MM.1S (cell line): Measurements from ENCODE around the gene MARCKS.

Source experiments
- DNase-seq: peaks from one replicate; pipeline ENCODE4 v3.0.0-alpha.2; 2015
- H2AFZ ChIP-seq: fragments of 300-600 bp; sonication (generic); 2 replicates; pipeline ENCODE4 v1.6.0; 2016; ENCODE audit warnings: antibody characterized with exemption, low read length
- H3F3A ChIP-seq: fragments of 300-600 bp; sonication (generic); 2 replicates; pipeline ENCODE4 v1.6.1; 2016; ENCODE audit warnings: mild to moderate bottlenecking, antibody characterized with exemption, low read length, moderate library complexity, mixed read lengths; ENCODE audit not compliant: insufficient read depth
- H3K27ac ChIP-seq: fragments of 300-600 bp; sonication (generic); 2 replicates; pipeline ENCODE4 v1.5.1; 2016; ENCODE audit warnings: mild to moderate bottlenecking, low read length
- H3K27me3 ChIP-seq: fragments of 300-600 bp; sonication (generic); replicated peaks from 2 replicates; pipeline ENCODE4 v1.6.0; 2016; ENCODE audit warnings: low read length; ENCODE audit not compliant: insufficient read depth
- H3K36me3 ChIP-seq: fragments of 300-600 bp; sonication (generic); replicated peaks from 2 replicates; pipeline ENCODE4 v1.6.1; 2016; ENCODE audit warnings: mild to moderate bottlenecking, low read length, mixed read lengths; ENCODE audit not compliant: insufficient read depth
- H3K4me1 ChIP-seq: fragments of 300-600 bp; sonication (generic); 2 replicates; pipeline ENCODE4 v1.6.1; 2016; ENCODE audit warnings: low read length, mixed read lengths
- H3K4me2 ChIP-seq: fragments of 300-600 bp; sonication (generic); 2 replicates; pipeline ENCODE4 v1.6.0; 2016; ENCODE audit warnings: low read depth, low read length
- H3K4me3 ChIP-seq: fragments of 300-600 bp; sonication (generic); 2 replicates; pipeline ENCODE4 v1.5.1; 2016; ENCODE audit warnings: low read length, mixed read lengths
- H3K79me2 ChIP-seq: fragments of 300-600 bp; sonication (generic); 2 replicates; pipeline ENCODE4 v1.6.1; 2016; ENCODE audit warnings: mixed run types, low read length, mixed read lengths
- H3K9ac ChIP-seq: fragments of 300-600 bp; sonication (generic); 2 replicates; pipeline ENCODE4 v1.6.1; 2016; ENCODE audit warnings: low read length, mixed read lengths
- H3K9me2 ChIP-seq: fragments of 300-600 bp; sonication (generic); replicated peaks from 2 replicates; pipeline ENCODE4 v1.6.1; 2016; ENCODE audit warnings: mild to moderate bottlenecking, low read length, mixed read lengths; ENCODE audit not compliant: insufficient read depth
- H3K9me3 ChIP-seq: fragments of 300-600 bp; sonication (generic); replicated peaks from 2 replicates; pipeline ENCODE4 v1.6.1; 2016; ENCODE audit warnings: mild to moderate bottlenecking, low read length, mixed read lengths; ENCODE audit not compliant: insufficient read depth
- H4K20me1 ChIP-seq: fragments of 300-600 bp; sonication (generic); 2 replicates; pipeline ENCODE4 v1.6.1; 2016; ENCODE audit warnings: mild to moderate bottlenecking, low read length, moderate library complexity, mixed read lengths; ENCODE audit not compliant: insufficient read depth
- CTCF ChIP-seq: fragments of 300-600 bp; sonication (generic); IDR thresholded peaks from 2 replicates; pipeline ENCODE4 v1.5.1; 2016; ENCODE audit warnings: antibody characterized with exemption, low read length, mixed read lengths
- EZH2 ChIP-seq: fragments of 300-600 bp; sonication (generic); optimal IDR thresholded peaks from 2 replicates; pipeline ENCODE3; 2017; ENCODE audit warnings: low read depth, mild to moderate bottlenecking, antibody characterized with exemption, low read length, mixed read lengths
- EZH2phosphoT487 ChIP-seq: fragments of 300-600 bp; sonication (generic); IDR thresholded peaks from 2 replicates; pipeline ENCODE4 v1.6.1; 2018; ENCODE audit warnings: antibody characterized with exemption, low read length

MARCKS gene

GRCh38 chr6:113848280-113848679 is 8.9 kb upstream of the MARCKS start:
- Histone ChIP-seq H3K4me2 (no peak overlapping the region), H3K27me3 (no peaks in the 10 kb centered on the region), H3K4me3 (no peak overlapping the region), H3K9ac (no peak overlapping the region), H3K9me2 (no peaks in the 10 kb centered on the region), H2AFZ (no peak overlapping the region), H3K36me3 (no peaks in the 10 kb centered on the region), H3K79me2 (no peaks in the 10 kb centered on the region), H3K4me1 (no peaks in the 10 kb centered on the region), H3K27ac (no peak overlapping the region), H3F3A (no peaks in the 10 kb centered on the region), H4K20me1 (no peaks in the 10 kb centered on the region), H3K9me3 (no peaks in the 10 kb centered on the region)
- TF ChIP-seq EZH2: no peak
- no peak for TF ChIP-seq EZH2phosphoT487
- no peak for TF ChIP-seq CTCF
- no peak for DNase-seq

- Histone ChIP-seq H3K27me3 (no peaks in the 10 kb centered on the region), H3K9me2 (no peaks in the 10 kb centered on the region), H4K20me1 (no peaks in the 10 kb centered on the region), H2AFZ (no peak overlapping the region), H3K27ac (no peak overlapping the region), H3K4me1 (0 out of 2 replicates have a peak, but pooled peaks cover under 1% of the 10 kb centered on the region), H3K36me3 (no peaks in the 10 kb centered on the region), H3K9me3 (no peaks in the 10 kb centered on the region), H3K79me2 (no peaks in the 10 kb centered on the region), H3K9ac (no peak overlapping the region), H3K4me3 (no peak overlapping the region), H3F3A (no peaks in the 10 kb centered on the region), H3K4me2 (no peak overlapping the region)
- no peak for DNase-seq
- TF ChIP-seq EZH2 (no peak), CTCF (no peak), EZH2phosphoT487 (no peak)
Observed at GRCh38 chr6:113848811-113849210, 8.3 kb upstream of the MARCKS start.

GRCh38 chr6:113853252-113853651 is 3.9 kb upstream of the MARCKS start:
- H3K27me3 ChIP-seq: no peaks in the 10 kb centered on the region
- no peak overlapping the region for H3K9ac ChIP-seq
- peaks cover 24% of the 10 kb centered on the region for H3F3A ChIP-seq
- H3K4me2 ChIP-seq: no peak overlapping the region
- peaks cover 11% of the 10 kb centered on the region for H3K79me2 ChIP-seq
- no peak overlapping the region for H3K4me3 ChIP-seq
- no peak overlapping the region for H3K27ac ChIP-seq
- H3K36me3 ChIP-seq: no peaks in the 10 kb centered on the region
- no peak for DNase-seq
- TF ChIP-seq EZH2phosphoT487 (no peak), CTCF (no peak), EZH2 (no peak)
- peaks cover 7% of the 10 kb centered on the region; the same call in 1 of the 2 replicates for H3K4me1 ChIP-seq
- H3K9me3 ChIP-seq: no peaks in the 10 kb centered on the region
- H4K20me1 ChIP-seq: no peaks in the 10 kb centered on the region
- H3K9me2 ChIP-seq: no peaks in the 10 kb centered on the region
- no peak overlapping the region for H2AFZ ChIP-seq
